HepG2 (cell line): ENCODE results near the gene TTBK1. TPM values are rescaled to one million over a fixed set of nuclear protein-coding genes. Genes with fewer than 3 reads are reported as not detected.

Experiments used
- ADNP ChIP-seq: sonication (generic); formaldehyde crosslinking; IDR thresholded peaks from 2 replicates; pipeline ENCODE4 v1.4.0; 2020; ENCODE audit warnings: missing genetic modification reagents
- HDAC2 ChIP-seq: sonication (generic); formaldehyde crosslinking; IDR thresholded peaks from 2 replicates; pipeline ENCODE4 v1.4.0; 2020; ENCODE audit warnings: missing genetic modification reagents
- HNRNPH1 ChIP-seq: fragments of 200-400 bp; formaldehyde crosslinking; optimal IDR thresholded peaks from 2 replicates; pipeline ENCODE3; 2017; ENCODE audit warnings: mild to moderate bottlenecking, low read depth, low read length
- HOXA9 ChIP-seq: sonication (generic); formaldehyde crosslinking; IDR thresholded peaks from 2 replicates; pipeline ENCODE4 v1.8.1; 2022; ENCODE audit warnings: missing genetic modification reagents, mild to moderate bottlenecking, moderate library complexity, borderline replicate concordance
- MBD4 ChIP-seq: IDR thresholded peaks from 2 replicates; pipeline ENCODE4 v1.6.1; 2012; ENCODE audit warnings: low read length, inconsistent platforms, borderline replicate concordance
- MEIS2 ChIP-seq: sonication (generic); formaldehyde crosslinking; IDR thresholded peaks from 2 replicates; pipeline ENCODE4 v1.9.0; 2021; ENCODE audit warnings: mild to moderate bottlenecking, missing genetic modification reagents
- PITX1 ChIP-seq: sonication (generic); formaldehyde crosslinking; IDR thresholded peaks from 2 replicates; pipeline ENCODE4 v1.5.1; 2020; ENCODE audit warnings: mild to moderate bottlenecking, missing genetic modification reagents
- RBM22 ChIP-seq: fragments of 200-400 bp; formaldehyde crosslinking; optimal IDR thresholded peaks from 2 replicates; pipeline ENCODE3; 2017; ENCODE audit warnings: mild to moderate bottlenecking, low read length, moderate library complexity
- RELA ChIP-seq: sonication (generic); formaldehyde crosslinking; IDR thresholded peaks from 2 replicates; pipeline ENCODE4 v1.4.0; 2020; ENCODE audit warnings: missing genetic modification reagents
- STAG1 ChIP-seq: sonication (generic); formaldehyde crosslinking; IDR thresholded peaks from 2 replicates; pipeline ENCODE4 v1.4.0; 2020; ENCODE audit warnings: missing genetic modification reagents
- ZNF20 ChIP-seq: sonication (generic); formaldehyde crosslinking; IDR thresholded peaks from 2 replicates; pipeline ENCODE4 v1.4.0; 2020; ENCODE audit warnings: mild to moderate bottlenecking, moderate library complexity, missing genetic modification reagents
- ZNF235 ChIP-seq: sonication (generic); formaldehyde crosslinking; IDR thresholded peaks from 2 replicates; pipeline ENCODE4 v1.8.1; 2023; ENCODE audit warnings: mild to moderate bottlenecking, missing genetic modification reagents, borderline replicate concordance
- ZNF703 ChIP-seq: sonication (generic); formaldehyde crosslinking; IDR thresholded peaks from 2 replicates; pipeline ENCODE4 v1.5.1; 2020; ENCODE audit warnings: missing genetic modification reagents, mild to moderate bottlenecking, moderate library complexity, borderline replicate concordance
- ZNF776 ChIP-seq: sonication (generic); formaldehyde crosslinking; IDR thresholded peaks from 2 replicates; pipeline ENCODE4 v1.4.0; 2020; ENCODE audit warnings: mild to moderate bottlenecking, missing genetic modification reagents
- ZSCAN12 ChIP-seq: sonication (generic); formaldehyde crosslinking; IDR thresholded peaks from 2 replicates; pipeline ENCODE4 v1.9.0; 2021; ENCODE audit warnings: mild to moderate bottlenecking, missing genetic modification reagents
- ZSCAN22 ChIP-seq: sonication (generic); formaldehyde crosslinking; IDR thresholded peaks from 2 replicates; pipeline ENCODE4 v1.4.0; 2020; ENCODE audit warnings: mild to moderate bottlenecking, missing genetic modification reagents
- polyA plus RNA-seq, 8 experiments: library from polyadenylated mRNA; depleted of rRNA in 3 of 8; stranded (reverse) in 7 of 8; unstranded in 1 of 8; fragments of >200 nt; fragmentation: Illumina TruSeq in 4 of 8; extraction: Trizol in 4 of 8; gene quantifications; 2 replicates each; pipeline versions ENCODE4 v1.2.1 to v1.2.3, GENCODE V29; 2011 to 2016; ENCODE audit warnings: low read depth in 4 of 8, missing spikeins in 1 of 8, mixed read lengths in 1 of 8; ENCODE audit not compliant: insufficient read depth in 1 of 8
- total RNA-seq, 5 experiments: library from RNA; depleted of rRNA; stranded (reverse); fragments of >200 nt; fragmentation: Illumina TruSeq; extraction: Trizol; gene quantifications; 2 replicates each; pipeline ENCODE4 v1.2.3, GENCODE V29; 2016; ENCODE audit warnings: low read depth in 1 of 5
- TF ChIP-seq, protein P1 (sequence below): sonication (generic); formaldehyde crosslinking; IDR thresholded peaks from 2 replicates; pipeline ENCODE4 v1.8.0; 2022; ENCODE audit warnings: mild to moderate bottlenecking, missing genetic modification reagents
- TF ChIP-seq, protein P2 (sequence below): IDR thresholded peaks from 2 replicates; pipeline ENCODE4 v1.6.1; 2018; ENCODE audit warnings: missing genetic modification reagents, mild to moderate bottlenecking, missing compliant biosample characterization
- TF ChIP-seq, protein P3 (sequence below): sonication (generic); formaldehyde crosslinking; IDR thresholded peaks from 2 replicates; pipeline ENCODE4 v1.4.0; 2020; ENCODE audit warnings: low read depth, missing genetic modification reagents
- TF ChIP-seq, protein P4 (sequence below): sonication (generic); formaldehyde crosslinking; IDR thresholded peaks from 2 replicates; pipeline ENCODE4 v1.4.0; 2020; ENCODE audit warnings: missing genetic modification reagents
- TF ChIP-seq, protein P5 (sequence below): sonication (generic); formaldehyde crosslinking; IDR thresholded peaks from 2 replicates; pipeline ENCODE4 v1.4.0; 2020; ENCODE audit warnings: missing genetic modification reagents, borderline replicate concordance

TTBK1 gene
- total and polyA plus RNA-seq, 2 of the 13 experiments (the other 11 are each of a cell fraction or from before 2014, with no cell fraction given), result 0.24 to 0.33 TPM

DNA sequence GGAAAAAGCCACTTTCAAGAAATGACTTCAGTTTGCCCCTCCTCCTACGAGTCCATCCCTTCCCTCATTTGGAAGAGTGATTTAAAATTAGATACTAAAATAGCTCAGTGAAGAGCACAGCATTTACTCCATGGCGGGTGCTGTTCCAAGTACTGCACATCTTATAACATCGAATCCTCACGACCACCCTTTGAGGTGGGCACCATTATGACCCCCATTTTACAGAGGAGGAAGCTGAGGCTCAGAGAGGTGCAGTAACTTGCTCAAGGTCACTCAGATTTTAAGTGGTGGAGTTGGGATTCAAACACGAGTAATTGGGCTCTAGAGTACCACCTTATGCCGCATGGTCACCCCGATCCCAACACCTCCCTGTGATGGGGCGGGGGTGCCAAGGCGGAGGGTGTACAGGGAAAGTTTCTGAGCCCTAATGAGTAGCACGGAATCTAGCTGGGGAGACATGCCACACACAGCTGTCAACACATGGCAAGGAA, 25.5 kb downstream of the TTBK1 start (continued):
- TF ChIP-seq MBD4 (no peak), ZNF20 (CRISPR knock-in tag) (0 out of 2 replicates have a peak, but pooled peaks have one; percentile 6), HNRNPH1 (no peak), ZNF235 (no peak), MEIS2 (CRISPR knock-in tag) (no peak), ZNF776 (CRISPR knock-in tag) (no peak), RELA (CRISPR knock-in tag) (no peak), ADNP (CRISPR knock-in tag) (peak; percentile 61; the same call in 1 of the 2 replicates), PITX1 (CRISPR knock-in tag) (0 out of 2 replicates have a peak, but pooled peaks have one; percentile 41), ZNF703 (CRISPR knock-in tag) (no peak), HOXA9 (CRISPR knock-in tag) (no peak), RBM22 (no peak), ZSCAN12 (CRISPR knock-in tag) (no peak), STAG1 (CRISPR knock-in tag) (no peak), ZSCAN22 (CRISPR knock-in tag) (no peak; the same call in 1 of the 2 replicates), HDAC2 (CRISPR knock-in tag) (no peak)
- TF ChIP-seq, protein P1, sequence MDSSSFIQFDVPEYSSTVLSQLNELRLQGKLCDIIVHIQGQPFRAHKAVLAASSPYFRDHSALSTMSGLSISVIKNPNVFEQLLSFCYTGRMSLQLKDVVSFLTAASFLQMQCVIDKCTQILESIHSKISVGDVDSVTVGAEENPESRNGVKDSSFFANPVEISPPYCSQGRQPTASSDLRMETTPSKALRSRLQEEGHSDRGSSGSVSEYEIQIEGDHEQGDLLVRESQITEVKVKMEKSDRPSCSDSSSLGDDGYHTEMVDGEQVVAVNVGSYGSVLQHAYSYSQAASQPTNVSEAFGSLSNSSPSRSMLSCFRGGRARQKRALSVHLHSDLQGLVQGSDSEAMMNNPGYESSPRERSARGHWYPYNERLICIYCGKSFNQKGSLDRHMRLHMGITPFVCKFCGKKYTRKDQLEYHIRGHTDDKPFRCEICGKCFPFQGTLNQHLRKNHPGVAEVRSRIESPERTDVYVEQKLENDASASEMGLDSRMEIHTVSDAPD (CRISPR knock-in tag), result no peak
- TF ChIP-seq, protein P2, sequence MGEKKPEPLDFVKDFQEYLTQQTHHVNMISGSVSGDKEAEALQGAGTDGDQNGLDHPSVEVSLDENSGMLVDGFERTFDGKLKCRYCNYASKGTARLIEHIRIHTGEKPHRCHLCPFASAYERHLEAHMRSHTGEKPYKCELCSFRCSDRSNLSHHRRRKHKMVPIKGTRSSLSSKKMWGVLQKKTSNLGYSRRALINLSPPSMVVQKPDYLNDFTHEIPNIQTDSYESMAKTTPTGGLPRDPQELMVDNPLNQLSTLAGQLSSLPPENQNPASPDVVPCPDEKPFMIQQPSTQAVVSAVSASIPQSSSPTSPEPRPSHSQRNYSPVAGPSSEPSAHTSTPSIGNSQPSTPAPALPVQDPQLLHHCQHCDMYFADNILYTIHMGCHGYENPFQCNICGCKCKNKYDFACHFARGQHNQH, result no peak
- TF ChIP-seq, protein P3, sequence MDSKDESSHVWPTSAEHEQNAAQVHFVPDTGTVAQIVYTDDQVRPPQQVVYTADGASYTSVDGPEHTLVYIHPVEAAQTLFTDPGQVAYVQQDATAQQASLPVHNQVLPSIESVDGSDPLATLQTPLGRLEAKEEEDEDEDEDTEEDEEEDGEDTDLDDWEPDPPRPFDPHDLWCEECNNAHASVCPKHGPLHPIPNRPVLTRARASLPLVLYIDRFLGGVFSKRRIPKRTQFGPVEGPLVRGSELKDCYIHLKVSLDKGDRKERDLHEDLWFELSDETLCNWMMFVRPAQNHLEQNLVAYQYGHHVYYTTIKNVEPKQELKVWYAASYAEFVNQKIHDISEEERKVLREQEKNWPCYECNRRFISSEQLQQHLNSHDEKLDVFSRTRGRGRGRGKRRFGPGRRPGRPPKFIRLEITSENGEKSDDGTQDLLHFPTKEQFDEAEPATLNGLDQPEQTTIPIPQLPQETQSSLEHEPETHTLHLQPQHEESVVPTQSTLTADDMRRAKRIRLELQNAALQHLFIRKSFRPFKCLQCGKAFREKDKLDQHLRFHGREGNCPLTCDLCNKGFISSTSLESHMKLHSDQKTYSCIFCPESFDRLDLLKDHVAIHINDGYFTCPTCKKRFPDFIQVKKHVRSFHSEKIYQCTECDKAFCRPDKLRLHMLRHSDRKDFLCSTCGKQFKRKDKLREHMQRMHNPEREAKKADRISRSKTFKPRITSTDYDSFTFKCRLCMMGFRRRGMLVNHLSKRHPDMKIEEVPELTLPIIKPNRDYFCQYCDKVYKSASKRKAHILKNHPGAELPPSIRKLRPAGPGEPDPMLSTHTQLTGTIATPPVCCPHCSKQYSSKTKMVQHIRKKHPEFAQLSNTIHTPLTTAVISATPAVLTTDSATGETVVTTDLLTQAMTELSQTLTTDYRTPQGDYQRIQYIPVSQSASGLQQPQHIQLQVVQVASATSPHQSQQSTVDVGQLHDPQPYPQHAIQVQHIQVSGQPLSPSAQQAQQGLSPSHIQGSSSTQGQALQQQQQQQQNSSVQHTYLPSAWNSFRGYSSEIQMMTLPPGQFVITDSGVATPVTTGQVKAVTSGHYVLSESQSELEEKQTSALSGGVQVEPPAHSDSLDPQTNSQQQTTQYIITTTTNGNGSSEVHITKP (CRISPR knock-in tag), result no peak
- TF ChIP-seq, protein P4, sequence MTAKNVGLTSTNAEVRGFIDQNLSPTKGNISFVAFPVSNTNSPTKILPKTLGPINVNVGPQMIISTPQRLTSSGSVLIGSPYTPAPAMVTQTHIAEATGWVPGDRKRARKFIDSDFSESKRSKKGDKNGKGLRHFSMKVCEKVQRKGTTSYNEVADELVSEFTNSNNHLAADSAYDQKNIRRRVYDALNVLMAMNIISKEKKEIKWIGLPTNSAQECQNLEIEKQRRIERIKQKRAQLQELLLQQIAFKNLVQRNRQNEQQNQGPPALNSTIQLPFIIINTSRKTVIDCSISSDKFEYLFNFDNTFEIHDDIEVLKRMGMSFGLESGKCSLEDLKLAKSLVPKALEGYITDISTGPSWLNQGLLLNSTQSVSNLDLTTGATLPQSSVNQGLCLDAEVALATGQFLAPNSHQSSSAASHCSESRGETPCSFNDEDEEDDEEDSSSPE (CRISPR knock-in tag), result no peak
- TF ChIP-seq, protein P5, sequence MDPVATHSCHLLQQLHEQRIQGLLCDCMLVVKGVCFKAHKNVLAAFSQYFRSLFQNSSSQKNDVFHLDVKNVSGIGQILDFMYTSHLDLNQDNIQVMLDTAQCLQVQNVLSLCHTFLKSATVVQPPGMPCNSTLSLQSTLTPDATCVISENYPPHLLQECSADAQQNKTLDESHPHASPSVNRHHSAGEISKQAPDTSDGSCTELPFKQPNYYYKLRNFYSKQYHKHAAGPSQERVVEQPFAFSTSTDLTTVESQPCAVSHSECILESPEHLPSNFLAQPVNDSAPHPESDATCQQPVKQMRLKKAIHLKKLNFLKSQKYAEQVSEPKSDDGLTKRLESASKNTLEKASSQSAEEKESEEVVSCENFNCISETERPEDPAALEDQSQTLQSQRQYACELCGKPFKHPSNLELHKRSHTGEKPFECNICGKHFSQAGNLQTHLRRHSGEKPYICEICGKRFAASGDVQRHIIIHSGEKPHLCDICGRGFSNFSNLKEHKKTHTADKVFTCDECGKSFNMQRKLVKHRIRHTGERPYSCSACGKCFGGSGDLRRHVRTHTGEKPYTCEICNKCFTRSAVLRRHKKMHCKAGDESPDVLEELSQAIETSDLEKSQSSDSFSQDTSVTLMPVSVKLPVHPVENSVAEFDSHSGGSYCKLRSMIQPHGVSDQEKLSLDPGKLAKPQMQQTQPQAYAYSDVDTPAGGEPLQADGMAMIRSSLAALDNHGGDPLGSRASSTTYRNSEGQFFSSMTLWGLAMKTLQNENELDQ (CRISPR knock-in tag), result no peak
